GM18499 (cell line): ENCODE data around the gene ATP1B3.
"Not testable (repeated sequence)": the region's sequence is repeated elsewhere in the genome, so short reads cannot be mapped to it uniquely, and the experiment has no call there.

Experiments
- ATAC-seq: cut with Tn5 transposase; IDR thresholded peaks from one replicate; pipeline ENCODE4 v1.9.1; 2021; ENCODE audit warnings: moderate number of reproducible peaks; ENCODE audit not compliant: insufficient read depth, unreplicated experiment

ATP1B3 gene

DNA sequence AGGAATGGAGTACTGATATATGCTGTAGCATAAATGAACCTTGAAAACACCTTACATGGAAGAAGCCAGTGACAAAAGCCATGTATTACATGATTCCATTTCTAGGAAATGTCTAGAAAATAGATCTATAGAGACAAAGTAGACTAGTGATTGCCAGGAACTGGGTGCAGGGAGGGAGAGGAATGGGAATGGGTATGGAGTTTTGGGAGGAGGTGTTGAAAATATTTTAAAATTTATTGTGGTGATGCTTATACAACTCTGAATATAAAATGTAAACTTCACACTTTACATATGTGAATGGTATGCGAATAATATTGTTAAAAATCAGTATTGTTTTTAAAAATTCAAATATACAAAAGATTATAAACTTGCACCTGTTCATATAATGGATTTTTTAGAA, 22.5 kb downstream of the ATP1B3 start:
- no peak for ATAC-seq

- no peak for ATAC-seq
These were observed 23.9 kb downstream of the ATP1B3 start for GRCh38 chr3:141900343-141900742.

- no peak for ATAC-seq
These were observed 25.5 kb downstream of the ATP1B3 start for GRCh38 chr3:141901914-141902313.

GRCh38 chr3:141904203-141904602, 27.8 kb downstream of the ATP1B3 start:
- ATAC-seq = no peak

DNA sequence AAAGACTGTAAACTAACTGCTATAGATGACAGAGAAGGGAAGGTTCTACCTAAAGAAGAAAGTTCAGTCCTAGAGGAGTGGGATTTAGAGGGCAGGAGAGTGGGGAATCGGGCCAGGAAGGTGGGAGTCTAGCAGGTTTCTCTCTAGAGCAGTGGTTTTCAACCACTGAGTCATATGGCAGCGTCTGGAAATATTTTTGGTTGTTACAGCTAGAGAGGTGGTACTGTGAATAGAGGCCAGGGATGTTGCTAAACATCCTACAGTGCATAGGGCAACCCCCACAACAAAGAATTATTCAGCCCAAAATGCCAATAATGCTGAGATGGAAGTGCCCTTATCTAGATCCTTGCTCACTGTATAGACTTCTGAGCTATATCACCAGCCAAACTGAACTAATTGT, 28.7 kb downstream of the ATP1B3 start:
- ATAC-seq = no peak

- no peak for ATAC-seq
These were observed 33.0 kb downstream of the ATP1B3 start for GRCh38 chr3:141909408-141909807.

GRCh38 chr3:141909986-141910385, 33.5 kb downstream of the ATP1B3 start:
- ATAC-seq = not testable (repeated sequence)

DNA sequence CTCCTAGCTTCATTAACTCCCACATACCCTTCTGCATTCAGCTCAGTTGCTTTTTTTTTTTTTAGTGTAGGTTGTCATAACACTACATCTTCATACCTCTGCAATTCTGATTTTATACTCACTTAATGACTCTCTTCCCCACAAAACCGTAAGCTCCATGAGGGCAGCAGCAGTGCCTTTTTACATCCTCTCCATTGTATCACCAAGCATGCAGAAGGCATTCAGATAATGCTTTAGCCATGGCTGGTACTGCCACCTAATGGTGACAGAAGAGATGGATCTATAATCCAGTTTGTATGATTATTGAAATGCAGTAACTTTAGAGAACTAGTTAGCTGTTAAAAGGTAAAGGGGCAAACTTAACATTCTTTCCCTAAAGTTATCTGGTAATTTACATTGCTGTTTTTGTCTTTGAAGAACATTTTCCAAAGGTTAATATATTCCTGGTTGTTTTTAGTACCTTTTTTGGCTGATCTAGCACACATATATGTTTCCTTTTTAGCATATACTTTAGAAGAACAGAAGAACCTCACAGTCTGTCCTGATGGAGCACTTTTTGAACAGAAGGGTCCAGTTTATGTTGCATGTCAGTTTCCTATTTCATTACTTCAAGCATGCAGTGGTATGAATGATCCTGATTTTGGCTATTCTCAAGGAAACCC, 36.8 kb downstream of the ATP1B3 start:
- no peak for ATAC-seq

DNA sequence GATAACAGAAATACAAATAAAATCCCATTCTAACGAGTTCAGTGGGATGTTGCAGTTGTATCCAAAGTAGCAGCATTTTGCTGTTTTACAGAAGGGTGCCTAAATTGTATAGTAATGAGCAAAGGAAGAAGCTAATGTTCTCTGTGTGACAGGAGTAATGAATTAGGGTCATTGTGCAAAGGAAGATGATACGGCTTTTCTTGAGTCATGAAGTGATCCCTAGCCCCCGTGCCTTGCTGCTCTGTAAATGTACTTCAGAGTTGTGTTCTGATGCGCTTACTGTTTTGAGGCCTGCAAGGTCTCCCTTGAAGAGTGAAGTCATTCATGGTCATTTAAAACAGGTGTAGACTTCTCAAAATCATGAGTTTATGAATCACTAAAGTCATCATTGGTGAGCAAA, 37.9 kb downstream of the ATP1B3 start:
- ATAC-seq = no peak

- no peak for ATAC-seq
These were observed 38.6 kb downstream of the ATP1B3 start for GRCh38 chr3:141915016-141915415.

- no peak for ATAC-seq
These were observed 39.3 kb downstream of the ATP1B3 start for GRCh38 chr3:141915766-141916165.

DNA sequence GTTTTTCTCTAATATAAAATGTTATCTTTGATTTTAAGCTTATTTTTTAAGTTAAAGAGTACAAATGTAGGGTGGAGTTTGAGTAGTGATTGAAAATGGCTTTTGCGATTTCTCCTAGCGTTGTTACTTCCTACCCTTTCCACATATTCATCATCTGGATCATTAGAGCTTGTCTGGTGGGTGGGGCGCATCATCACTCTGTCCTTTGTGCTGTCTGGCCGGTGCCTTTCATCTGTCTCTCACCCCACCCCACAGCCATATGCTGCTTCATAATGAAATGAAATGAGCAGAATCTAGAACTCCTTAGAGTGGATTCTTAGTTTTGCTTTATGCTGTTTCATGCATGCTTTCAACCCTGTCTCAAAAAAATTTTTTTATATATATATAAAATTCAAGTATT, 44.3 kb downstream of the ATP1B3 start:
- ATAC-seq = no peak

DNA sequence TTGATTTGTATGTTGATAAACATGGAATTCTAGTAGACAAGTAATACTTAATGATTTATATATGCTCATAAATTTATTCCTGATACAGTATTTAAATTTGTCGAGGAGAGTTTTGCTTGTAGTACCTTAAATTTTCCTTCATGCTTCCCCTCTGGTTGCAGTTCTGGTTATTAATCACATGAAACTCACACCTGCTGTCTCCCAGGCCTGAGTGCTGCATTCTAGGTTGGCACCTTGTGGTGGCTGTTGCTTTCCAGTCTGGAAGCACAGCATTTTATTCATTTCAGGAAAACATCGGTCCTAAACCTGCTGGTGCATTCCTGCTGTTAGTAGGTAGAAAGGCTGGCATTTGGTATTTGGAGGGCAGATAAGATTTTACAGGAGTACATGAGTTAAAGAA, 44.9 kb downstream of the ATP1B3 start:
- ATAC-seq = no peak

DNA sequence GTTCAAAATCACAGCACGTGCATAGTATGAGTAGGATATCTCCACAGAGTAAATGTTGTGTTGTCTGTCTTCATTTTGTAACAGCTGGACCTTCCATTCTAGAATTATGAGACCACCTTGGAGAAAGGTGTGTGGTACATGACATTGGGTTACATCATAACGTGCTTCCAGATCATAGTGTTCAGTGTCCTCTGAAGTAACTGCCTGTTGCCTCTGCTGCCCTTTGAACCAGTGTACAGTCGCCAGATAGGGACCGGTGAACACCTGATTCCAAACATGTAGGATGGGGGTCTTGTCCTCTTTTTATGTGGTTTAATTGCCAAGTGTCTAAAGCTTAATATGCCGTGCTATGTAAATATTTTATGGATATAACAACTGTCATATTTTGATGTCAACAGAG, 49.2 kb downstream of the ATP1B3 start:
- ATAC-seq = not testable (repeated sequence)

GRCh38 chr3:141926929-141927328, 50.5 kb downstream of the ATP1B3 start:
- ATAC-seq = no peak

GRCh38 chr3:141928631-141929270, 52.3 kb downstream of the ATP1B3 start:
- no peak for ATAC-seq

GRCh38 chr3:141929341-141929995, 53.0 kb downstream of the ATP1B3 start:
- ATAC-seq = no peak

GRCh38 chr3:141930801-141931200, 54.4 kb downstream of the ATP1B3 start:
- ATAC-seq = no peak

GRCh38 chr3:141933421-141934300, 57.2 kb downstream of the ATP1B3 start:
- ATAC-seq = no peak

- no peak for ATAC-seq
These were observed 57.9 kb downstream of the ATP1B3 start for GRCh38 chr3:141934354-141934753.

DNA sequence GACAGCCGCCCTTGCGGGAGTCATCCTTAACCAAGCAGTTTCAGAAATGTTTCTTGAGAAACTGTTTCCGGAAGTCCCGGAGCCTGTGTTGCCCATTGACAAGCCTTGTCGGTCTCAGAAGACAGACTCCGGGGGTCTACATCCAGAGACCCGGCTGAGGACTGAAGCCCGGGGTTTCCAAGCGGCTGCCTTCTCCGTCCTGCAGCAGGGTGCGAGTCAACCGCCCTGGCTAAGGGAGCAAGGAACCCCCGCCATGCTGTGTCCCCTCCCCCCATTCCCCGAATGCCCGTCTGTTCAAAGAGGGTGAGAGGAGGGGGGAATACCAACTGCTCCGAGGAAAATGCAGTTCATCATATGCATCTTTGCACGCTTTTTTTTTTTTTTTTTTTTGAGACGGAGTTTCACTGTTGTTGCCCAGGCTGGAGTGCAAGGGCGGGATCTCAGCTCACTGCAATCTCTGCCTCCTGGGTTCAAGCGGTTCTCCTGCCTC, 61.6 kb downstream of the ATP1B3 start:
- ATAC-seq = no peak
